Measurements from ENCODE around the gene GCG. TPM values are rescaled to one million over a fixed set of nuclear protein-coding genes. Genes with fewer than 3 reads are reported as not detected.

GCG gene
- total and polyA plus RNA-seq, 10 of the 15 experiments (the other 5 are each of a cell fraction or from before 2014, with no cell fraction given): not detected

DNA sequence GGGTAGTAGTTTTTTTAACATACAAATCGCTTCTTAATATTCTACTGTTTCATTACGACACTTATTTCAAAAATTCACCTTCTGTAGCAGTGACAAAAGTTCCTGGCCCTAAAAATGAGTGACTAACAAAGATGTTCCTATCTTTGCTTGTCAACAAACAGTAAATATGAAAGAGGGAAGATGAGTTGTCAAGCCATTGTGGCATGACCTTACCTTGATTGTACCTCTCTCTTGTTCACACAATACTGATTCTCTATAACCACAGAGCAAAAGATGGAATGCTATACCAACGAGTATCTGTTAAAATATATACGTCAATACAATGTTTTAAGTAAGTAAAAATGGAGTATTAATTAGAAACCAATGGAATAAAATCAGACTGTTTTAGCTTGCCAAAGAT is 14.7 kb upstream of the GCG start:
- Histone ChIP-seq H3K27me3 (replicated peaks in 1 of 2; ENCODE audit: control insufficient read depth in 2 of 2, insufficient read depth in 2 of 2, low read length in 1 of 2) (no peaks in the 10 kb centered on the region), H3K79me2 (ENCODE audit: control insufficient read depth, insufficient read depth, low read length) (no peaks in the 10 kb centered on the region), H3K36me3 (ENCODE audit: control insufficient read depth in 2 of 2, insufficient read depth in 2 of 2, low read length in 1 of 2) (no peaks in the 10 kb centered on the region), H3K9ac (ENCODE audit: control insufficient read depth, insufficient read depth, low read length) (no peak overlapping the region), H3K27ac (ENCODE audit: control insufficient read depth, insufficient read depth) (no peak overlapping the region), H4K20me1 (ENCODE audit: control insufficient read depth, insufficient read depth) (no peaks in the 10 kb centered on the region), H3K4me1 (ENCODE audit: control insufficient read depth, insufficient read depth, low read length) (no peaks in the 10 kb centered on the region), H2AFZ (ENCODE audit: control insufficient read depth, low read depth, low read length) (no peak overlapping the region), H3K4me3 (no peak overlapping the region), H3K4me2 (ENCODE audit: control insufficient read depth, insufficient read depth) (no peak overlapping the region), H3K9me3 (replicated peaks; ENCODE audit: control insufficient read depth, insufficient read depth, low read length) (no peaks in the 10 kb centered on the region)
- in situ Hi-C loops (cut with MboI): no loop called here
- no peak; the same call in 2 of the 3 replicates for ATAC-seq
- POLR2A ChIA-PET: no interaction called here
- no peak for DNase-seq (ENCODE audit: low read depth, low spot score)
- CTCF ChIA-PET: interaction anchor here (0.7 to 2.5 kb wide), 6 partner anchors 11 to 55 kb away, joined by 3 to 9 read pairs (median 6); no protein-coding TSS in a partner anchor
- intact Hi-C loops (cut with micrococcal nuclease; ENCODE audit: unreplicated experiment): no loop called here
- no TSS peak for BruUV-seq (replicated peaks)
- RAD21 ChIA-PET (ENCODE audit: unreplicated experiment): interaction anchor here (0.5 to 1.0 kb wide), 2 partner anchors 15 to 122 kb away, joined by 3 to 4 read pairs; partner anchors contain the start of gene GCG
- TF ChIP-seq GATAD2B (conservative IDR thresholded peaks at IDR 0.05; ENCODE audit: low read depth) (no peak), EZH2 (IDR thresholded peaks at IDR 0.05; ENCODE audit: borderline replicate concordance, control insufficient read depth, low read depth, low read length) (no peak), SIX5 (IDR thresholded peaks at IDR 0.05; ENCODE audit: low read depth, low read length, severe bottlenecking) (no peak), MEF2A (IDR thresholded peaks at IDR 0.05; ENCODE audit: insufficient read depth, low read depth, low read length) (no peak), MXI1 (IDR thresholded peaks at IDR 0.05; ENCODE audit: low read depth, low read length) (no peak), BRCA1 (IDR thresholded peaks at IDR 0.05; ENCODE audit: low read depth, low read length) (no peak), SMARCA5 (IDR thresholded peaks at IDR 0.05) (no peak), DPF2 (IDR thresholded peaks at IDR 0.05) (no peak), ZNF622 (IDR thresholded peaks at IDR 0.05) (no peak), E4F1 (IDR thresholded peaks at IDR 0.05; ENCODE audit: borderline replicate concordance, partially characterized antibody) (no peak), BMI1 (IDR thresholded peaks at IDR 0.05; ENCODE audit: borderline replicate concordance) (no peak)
- TF ChIP-seq, protein P1, sequence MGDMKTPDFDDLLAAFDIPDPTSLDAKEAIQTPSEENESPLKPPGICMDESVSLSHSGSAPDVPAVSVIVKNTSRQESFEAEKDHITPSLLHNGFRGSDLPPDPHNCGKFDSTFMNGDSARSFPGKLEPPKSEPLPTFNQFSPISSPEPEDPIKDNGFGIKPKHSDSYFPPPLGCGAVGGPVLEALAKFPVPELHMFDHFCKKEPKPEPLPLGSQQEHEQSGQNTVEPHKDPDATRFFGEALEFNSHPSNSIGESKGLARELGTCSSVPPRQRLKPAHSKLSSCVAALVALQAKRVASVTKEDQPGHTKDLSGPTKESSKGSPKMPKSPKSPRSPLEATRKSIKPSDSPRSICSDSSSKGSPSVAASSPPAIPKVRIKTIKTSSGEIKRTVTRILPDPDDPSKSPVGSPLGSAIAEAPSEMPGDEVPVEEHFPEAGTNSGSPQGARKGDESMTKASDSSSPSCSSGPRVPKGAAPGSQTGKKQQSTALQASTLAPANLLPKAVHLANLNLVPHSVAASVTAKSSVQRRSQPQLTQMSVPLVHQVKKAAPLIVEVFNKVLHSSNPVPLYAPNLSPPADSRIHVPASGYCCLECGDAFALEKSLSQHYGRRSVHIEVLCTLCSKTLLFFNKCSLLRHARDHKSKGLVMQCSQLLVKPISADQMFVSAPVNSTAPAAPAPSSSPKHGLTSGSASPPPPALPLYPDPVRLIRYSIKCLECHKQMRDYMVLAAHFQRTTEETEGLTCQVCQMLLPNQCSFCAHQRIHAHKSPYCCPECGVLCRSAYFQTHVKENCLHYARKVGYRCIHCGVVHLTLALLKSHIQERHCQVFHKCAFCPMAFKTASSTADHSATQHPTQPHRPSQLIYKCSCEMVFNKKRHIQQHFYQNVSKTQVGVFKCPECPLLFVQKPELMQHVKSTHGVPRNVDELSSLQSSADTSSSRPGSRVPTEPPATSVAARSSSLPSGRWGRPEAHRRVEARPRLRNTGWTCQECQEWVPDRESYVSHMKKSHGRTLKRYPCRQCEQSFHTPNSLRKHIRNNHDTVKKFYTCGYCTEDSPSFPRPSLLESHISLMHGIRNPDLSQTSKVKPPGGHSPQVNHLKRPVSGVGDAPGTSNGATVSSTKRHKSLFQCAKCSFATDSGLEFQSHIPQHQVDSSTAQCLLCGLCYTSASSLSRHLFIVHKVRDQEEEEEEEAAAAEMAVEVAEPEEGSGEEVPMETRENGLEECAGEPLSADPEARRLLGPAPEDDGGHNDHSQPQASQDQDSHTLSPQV (IDR thresholded peaks at IDR 0.05): no peak
- TF ChIP-seq, protein P2, sequence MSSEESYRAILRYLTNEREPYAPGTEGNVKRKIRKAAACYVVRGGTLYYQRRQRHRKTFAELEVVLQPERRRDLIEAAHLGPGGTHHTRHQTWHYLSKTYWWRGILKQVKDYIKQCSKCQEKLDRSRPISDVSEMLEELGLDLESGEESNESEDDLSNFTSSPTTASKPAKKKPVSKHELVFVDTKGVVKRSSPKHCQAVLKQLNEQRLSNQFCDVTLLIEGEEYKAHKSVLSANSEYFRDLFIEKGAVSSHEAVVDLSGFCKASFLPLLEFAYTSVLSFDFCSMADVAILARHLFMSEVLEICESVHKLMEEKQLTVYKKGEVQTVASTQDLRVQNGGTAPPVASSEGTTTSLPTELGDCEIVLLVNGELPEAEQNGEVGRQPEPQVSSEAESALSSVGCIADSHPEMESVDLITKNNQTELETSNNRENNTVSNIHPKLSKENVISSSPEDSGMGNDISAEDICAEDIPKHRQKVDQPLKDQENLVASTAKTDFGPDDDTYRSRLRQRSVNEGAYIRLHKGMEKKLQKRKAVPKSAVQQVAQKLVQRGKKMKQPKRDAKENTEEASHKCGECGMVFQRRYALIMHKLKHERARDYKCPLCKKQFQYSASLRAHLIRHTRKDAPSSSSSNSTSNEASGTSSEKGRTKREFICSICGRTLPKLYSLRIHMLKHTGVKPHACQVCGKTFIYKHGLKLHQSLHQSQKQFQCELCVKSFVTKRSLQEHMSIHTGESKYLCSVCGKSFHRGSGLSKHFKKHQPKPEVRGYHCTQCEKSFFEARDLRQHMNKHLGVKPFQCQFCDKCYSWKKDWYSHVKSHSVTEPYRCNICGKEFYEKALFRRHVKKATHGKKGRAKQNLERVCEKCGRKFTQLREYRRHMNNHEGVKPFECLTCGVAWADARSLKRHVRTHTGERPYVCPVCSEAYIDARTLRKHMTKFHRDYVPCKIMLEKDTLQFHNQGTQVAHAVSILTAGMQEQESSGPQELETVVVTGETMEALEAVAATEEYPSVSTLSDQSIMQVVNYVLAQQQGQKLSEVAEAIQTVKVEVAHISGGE (CRISPR knock-in tag; IDR thresholded peaks at IDR 0.05): no peak
- FAIRE-seq: no peak
- WGBS (ENCODE audit: insufficient coverage, insufficient replicate concordance, low lambda C conversion rate, missing lambda C conversion rate): 0% methylated on average over 4 of the region's 4 CpGs
- SMC1A ChIA-PET (ENCODE audit: uncharacterized antibody, unreplicated experiment): interaction anchor here (1.0 kb wide), 1 partner anchor 8 kb away, joined by 3 read pairs; no protein-coding TSS in a partner anchor

All from GM12878 (cell line).